Left colon (tissue), 2 donors: ENCODE data around the gene ARPC2. TPM values are rescaled to one million over a fixed set of nuclear protein-coding genes. Genes with fewer than 3 reads are reported as not detected.

ENCODE experiments used
- ATAC-seq: fragments of 200-7000 bp; cut with Tn5 transposase; one replicate; pipeline ENCODE4 v1.9.1; 2020; ENCODE audit warnings: mild to moderate bottlenecking, moderate library complexity
- DNase-seq, 2 donors: peaks; one replicate each; pipeline ENCODE4 v3.0.0-alpha.2; 2020
- intact Hi-C, 2 donors: fragments of 100-400 bp; cut with DNase I in 1 of 2; cut with micrococcal nuclease in 1 of 2; formaldehyde crosslinking; loops; one replicate each; pipeline versions ENCODE4 v1.11.2 to v1.14.0; 2022; cut with DNase I, micrococcal nuclease
- total RNA-seq, 2 donors: library from RNA; stranded (reverse); fragmentation: NEBNext Ultra II Directional; extraction: Animal tissue kit (Norgen Biotek cat#: 25700); gene quantifications; one replicate each; pipeline ENCODE4 v1.2.1, GENCODE V29; 2021
- donor health status: DM: no; HTN: no; CAD: no.
- donor health status: DM: yes; HTN: yes; CAD: no.

ARPC2 gene
- total RNA-seq, 2 donors from 2014 or later = 304 to 347 TPM

- intact Hi-C loops = no loop called here
- no peak for DNase-seq
- peak; percentile 95 for ATAC-seq
Observed at GRCh38 chr2:218238887-218239286, 21.9 kb downstream of the ARPC2 start.

GRCh38 chr2:218244204-218244603, 27.2 kb downstream of the ARPC2 start:
- ATAC-seq = no peak

GRCh38 chr2:218244665-218245064, 27.7 kb downstream of the ARPC2 start:
- no peak for DNase-seq
- ATAC-seq = no peak
- intact Hi-C loops = no loop called here

More at GRCh38 chr2:218244204-218244603, 27.2 kb downstream of the ARPC2 start:
- intact Hi-C loops = no loop called here
- DNase-seq = no peak

GRCh38 chr2:218245214-218245613, 28.2 kb downstream of the ARPC2 start:
- DNase-seq = no peak
- intact Hi-C loops = no loop called here
- no peak for ATAC-seq

- ATAC-seq (no peak), DNase-seq (no peak)
- intact Hi-C loops = no loop called here
Observed at GRCh38 chr2:218249691-218250090, 32.7 kb downstream of the ARPC2 start.

GRCh38 chr2:218252509-218253231, 35.7 kb downstream of the ARPC2 start:
- peak in 1 of 2 donors; percentile 2 for DNase-seq
- ATAC-seq = no peak
- intact Hi-C loops = no loop called here

GRCh38 chr2:218253232-218253625, 36.2 kb downstream of the ARPC2 start:
- intact Hi-C loops = no loop called here
- ATAC-seq = no peak
- DNase-seq = no peak

- ATAC-seq = no peak
- no peak for DNase-seq
- intact Hi-C loops = no loop called here
Observed at GRCh38 chr2:218255446-218255845, 38.5 kb downstream of the ARPC2 start.

- intact Hi-C loops = no loop called here
- ATAC-seq (no peak), DNase-seq (peak in 1 of 2 donors; percentile 4)
Observed at GRCh38 chr2:218256612-218257350, 39.8 kb downstream of the ARPC2 start.

- intact Hi-C loops = no loop called here
- DNase-seq = peak in 1 of 2 donors; percentile 34
- ATAC-seq = peak; percentile 22
Observed at GRCh38 chr2:218257390-218257981, 40.5 kb downstream of the ARPC2 start.

- DNase-seq = peak; percentile 20 to 75
- intact Hi-C loops = no loop called here
- no peak for ATAC-seq
Observed at GRCh38 chr2:218259099-218259961, 42.3 kb downstream of the ARPC2 start.

- ATAC-seq (no peak), DNase-seq (peak in 1 of 2 donors; percentile 14)
- intact Hi-C loops = loop anchor here in 1 of 2 donors (5.0 kb wide), 1 partner anchor 43 kb away; the partner anchor contains the start of gene ARPC2
Observed at GRCh38 chr2:218260166-218260565, 43.2 kb downstream of the ARPC2 start.

GRCh38 chr2:218260742-218261422, 43.9 kb downstream of the ARPC2 start, which contains the start of gene GPBAR1:
Gene GPBAR1 (plus strand): TSS chr2:218261015. CDS start chr2:218262725, 1,710 bp downstream.
- intact Hi-C loops = loop anchor here in 1 of 2 donors (5.0 kb wide), 1 partner anchor 44 kb away; the partner anchor contains the start of gene ARPC2
- ATAC-seq (peak; percentile 4), DNase-seq (peak; percentile 54 to 60)

GRCh38 chr2:218261423-218262236, 44.6 kb downstream of the ARPC2 start:
- ATAC-seq = no peak

GRCh38 chr2:218262237-218262600, 45.2 kb downstream of the ARPC2 start:
- peak in 1 of 2 donors; percentile 19 for DNase-seq
- no peak for ATAC-seq
- intact Hi-C loops = loop anchor here in 1 of 2 donors (5.0 kb wide), 1 partner anchor 45 kb away; the partner anchor contains the start of gene ARPC2

More at GRCh38 chr2:218261423-218262236, 44.6 kb downstream of the ARPC2 start:
- intact Hi-C loops = loop anchor here in 1 of 2 donors (5.0 kb wide), 1 partner anchor 44 kb away; the partner anchor contains the start of gene ARPC2
- DNase-seq = no peak

GRCh38 chr2:218262631-218263586, 45.9 kb downstream of the ARPC2 start:
- intact Hi-C loops = loop anchor here in 1 of 2 donors (5.0 kb wide), 1 partner anchor 46 kb away; the partner anchor contains the start of gene ARPC2
- ATAC-seq = no peak
- peak in 1 of 2 donors; percentile 32 for DNase-seq
